ENCODE measurements around the gene TTC23.

TTC23 gene, protein sequence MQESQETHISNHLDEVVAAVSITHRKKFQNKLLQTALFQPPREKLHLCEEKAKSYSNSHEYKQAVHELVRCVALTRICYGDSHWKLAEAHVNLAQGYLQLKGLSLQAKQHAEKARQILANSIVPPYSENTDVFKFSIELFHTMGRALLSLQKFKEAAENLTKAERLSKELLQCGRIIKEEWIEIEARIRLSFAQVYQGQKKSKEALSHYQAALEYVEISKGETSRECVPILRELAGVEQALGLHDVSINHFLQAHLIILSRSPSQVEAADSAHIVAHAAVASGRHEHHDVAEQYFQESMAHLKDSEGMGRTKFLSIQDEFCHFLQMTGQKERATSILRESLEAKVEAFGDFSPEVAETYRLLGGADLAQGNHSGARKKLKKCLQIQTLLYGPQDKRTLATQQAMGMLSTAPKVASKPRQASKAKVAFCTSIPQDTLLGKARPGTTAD

DNA sequence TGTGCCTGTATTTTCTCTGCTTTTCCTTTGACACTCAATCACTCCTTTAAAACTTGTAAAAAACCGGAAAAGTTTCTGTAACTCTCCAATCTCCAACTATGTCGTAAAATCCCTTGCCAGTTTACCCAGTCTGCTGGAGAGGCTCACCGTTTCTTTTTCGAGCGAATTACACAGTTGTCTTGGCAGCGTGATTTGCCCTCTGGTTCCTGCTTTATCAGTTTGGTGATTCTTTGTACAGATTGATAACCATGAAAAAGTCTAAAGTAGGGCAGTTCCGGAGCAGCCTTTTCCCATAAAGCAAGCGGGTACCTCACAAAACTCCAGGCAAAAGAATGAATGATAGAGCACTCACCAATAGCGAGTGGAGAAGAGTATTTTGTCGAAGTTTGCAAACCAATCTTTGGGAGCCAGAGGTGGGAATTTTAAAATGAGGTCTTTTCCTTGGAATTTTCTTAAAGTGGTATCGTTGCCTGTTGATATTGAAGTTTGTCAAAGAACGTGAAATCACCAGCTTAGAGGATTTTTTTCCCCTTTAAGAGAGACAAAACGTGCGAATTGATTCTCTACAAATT is at the start of gene TTC23:
Gene TTC23 (minus strand): TSS at position 312 of the 572 bp plus-strand sequence. CDS start 20,869 bp downstream, outside the sequence.
- DNase-seq = no peak

DNA sequence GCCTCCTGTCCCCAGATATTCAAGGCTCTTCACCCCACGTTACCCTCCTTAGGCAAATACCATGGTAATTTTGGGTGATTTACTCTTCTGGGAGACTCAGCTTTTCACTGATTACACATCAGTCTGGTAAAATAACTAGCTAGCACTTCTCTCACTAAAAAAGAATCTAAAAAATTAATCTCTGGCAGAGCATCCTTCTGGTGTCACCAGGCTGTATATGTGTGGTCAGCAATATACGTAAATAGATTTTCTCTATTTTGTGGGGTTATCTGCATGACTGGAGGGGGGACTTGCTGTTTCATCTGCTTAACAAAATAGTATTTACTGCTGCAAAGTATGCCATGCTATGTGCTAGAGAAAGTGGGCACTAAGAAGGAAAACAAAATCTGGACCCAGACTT is 47.0 kb upstream of the TTC23 start:
- no peak for DNase-seq

DNA sequence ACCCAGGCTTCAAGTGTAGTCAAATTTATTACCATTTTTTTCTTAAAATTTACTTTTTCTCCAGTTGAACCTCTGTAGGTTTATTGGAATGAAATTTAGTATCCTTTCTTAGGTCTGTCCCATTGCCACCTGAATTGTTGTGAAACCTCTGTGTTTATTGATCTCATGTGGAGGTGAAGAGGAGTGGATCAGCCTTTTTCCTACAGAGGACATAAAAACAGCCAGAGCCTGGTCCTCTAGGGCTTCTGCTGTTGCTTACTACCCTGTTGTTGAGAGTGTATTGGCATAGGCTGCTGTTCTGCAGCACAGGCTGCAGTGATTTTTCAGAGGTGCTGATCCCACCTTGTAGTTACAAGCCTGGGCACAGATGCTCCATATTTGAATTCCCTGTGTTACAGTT is 46.5 kb upstream of the TTC23 start:
- DNase-seq = no peak

DNA sequence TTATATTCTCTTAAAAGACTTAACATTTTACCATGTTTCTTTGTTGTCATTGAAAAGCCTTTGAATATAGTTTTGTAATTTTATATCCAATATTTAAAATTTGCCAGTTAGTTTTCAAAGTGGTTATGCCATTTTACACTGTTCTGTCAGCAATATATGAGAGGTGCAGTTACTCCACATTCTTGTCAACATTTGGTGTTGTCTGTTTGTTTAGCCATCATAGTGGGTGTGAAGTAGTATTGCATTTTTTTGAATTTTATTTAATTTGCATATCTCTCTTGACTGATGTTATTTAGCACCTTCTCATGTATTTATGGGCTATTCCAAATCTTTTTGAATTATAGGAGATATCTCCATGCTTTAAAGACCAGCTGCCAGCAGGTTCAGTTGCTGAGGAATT is 42.3 kb upstream of the TTC23 start:
- no peak for DNase-seq

DNA sequence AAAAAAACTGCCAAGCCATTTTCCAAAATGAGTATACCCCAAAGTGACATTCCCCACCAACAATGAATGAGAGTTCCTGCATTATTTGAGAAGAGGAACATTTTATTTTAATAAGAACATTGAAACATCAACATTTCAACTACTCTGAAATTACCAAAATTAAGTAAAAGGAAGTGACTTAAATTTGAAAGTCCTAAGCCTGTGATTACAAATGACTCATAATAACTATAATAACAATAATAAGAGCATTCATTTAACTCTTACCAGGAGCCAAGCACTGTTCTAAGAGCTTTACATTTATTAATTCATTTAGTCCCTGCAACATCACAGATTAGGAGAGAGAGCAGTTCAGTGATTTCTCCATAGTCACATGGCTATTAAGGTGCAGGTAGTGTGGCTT is 34.3 kb upstream of the TTC23 start:
- DNase-seq = no peak

DNA sequence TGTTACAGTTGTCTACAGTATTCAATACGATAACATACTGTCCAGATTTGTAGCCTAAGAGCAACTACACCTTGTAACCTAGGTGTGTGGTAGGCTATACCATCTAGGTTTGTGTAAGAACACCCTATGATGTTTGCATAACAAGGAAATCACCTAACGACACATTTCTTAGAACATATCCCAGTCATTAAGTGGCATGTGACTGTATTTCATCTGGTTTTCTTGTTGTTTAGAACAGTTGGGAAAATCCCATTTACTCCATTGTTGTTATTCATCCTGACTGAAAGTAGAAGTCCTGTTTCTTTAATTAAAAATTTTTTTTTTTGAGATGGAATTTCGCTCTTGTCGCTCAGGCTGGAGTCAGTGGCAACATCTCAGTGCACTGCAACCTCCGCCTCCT is 33.2 kb upstream of the TTC23 start:
- DNase-seq = no peak

DNA sequence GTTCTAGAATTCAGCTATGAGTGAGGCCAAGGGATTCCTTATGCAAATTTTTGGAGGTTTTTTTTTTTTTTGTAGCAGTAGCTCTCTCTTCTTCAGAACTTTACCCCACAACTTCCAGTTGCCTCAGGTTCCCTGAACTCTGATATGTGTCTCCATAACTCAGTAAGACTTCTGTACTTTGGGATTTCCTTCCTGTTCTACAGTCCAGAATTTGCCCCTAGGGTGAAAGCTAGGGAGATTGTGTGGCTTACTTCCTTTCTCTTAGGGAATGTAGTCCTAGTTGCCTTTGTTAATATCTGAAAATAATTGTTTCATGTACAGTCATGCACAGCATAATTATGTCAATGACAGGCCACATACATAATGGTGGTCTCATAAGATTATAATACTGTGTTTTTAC is 32.7 kb upstream of the TTC23 start:
- no peak for DNase-seq

DNA sequence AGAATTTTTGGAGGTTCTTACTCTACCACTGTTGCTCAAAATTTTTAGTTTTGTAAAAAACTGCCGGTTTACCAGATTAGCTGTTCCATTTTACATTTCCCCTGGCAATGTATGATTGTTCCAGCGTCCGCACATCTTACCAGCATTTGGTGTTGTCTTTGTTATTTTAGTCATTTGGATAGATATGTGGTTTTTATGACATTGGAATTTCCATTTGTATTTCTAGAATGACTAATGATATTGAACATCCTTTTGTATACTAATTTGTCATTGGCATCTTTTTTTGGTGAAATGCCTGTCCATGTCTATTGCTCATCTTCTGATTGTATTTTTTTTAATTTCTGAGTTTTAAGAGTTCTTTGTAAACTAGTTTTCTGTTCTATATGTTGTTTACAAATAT is 30.4 kb upstream of the TTC23 start:
- no peak for DNase-seq

DNA sequence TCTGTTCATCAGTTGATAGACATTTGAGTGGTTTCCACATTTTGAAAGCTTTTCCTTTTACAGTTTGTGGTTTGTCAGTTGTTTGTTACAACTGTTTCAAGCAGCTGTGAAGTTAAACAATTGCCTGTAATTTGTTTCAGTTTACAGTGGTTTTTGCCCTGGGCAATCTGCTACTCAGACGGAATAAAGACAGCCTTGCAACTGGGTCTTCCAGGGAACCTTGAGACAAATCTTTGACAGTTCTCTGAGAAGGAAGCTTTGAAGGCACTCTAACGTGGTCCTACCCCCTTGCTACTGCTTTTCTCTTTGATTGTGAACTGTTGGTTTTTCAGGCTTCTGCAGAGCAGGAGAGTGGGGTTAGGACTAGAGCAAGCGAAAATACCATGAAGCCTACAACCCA is 29.9 kb upstream of the TTC23 start:
- no peak for DNase-seq

DNA sequence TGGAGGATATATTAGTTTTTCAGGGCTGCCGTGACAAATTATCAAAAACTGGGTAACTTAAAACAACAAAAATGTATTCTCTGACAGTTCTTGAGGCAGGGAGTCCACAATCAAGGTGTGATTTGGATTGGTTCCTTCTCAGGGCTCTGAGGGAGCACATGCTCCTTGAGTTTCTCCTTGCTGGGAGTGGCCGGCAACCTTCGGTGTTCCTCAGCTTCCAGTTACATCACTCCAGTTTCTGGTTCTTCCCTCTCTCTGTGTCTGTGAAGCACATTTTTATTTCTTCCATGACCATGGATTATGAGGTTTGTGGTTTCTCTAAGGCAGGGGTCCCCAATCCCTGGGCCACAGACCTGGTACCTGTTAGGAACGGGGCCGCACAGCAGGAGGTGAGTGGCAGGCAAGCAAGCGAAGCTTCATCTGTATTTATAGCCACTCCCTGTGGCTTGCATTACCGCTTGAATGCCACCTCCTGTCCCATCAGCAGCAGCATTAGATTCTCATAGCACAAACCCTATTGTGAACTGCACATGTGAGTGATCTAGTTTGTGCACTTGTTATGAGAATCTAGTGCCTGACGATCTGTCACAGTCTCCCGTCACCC is 26.2 kb upstream of the TTC23 start:
- DNase-seq = peak; percentile 6

DNA sequence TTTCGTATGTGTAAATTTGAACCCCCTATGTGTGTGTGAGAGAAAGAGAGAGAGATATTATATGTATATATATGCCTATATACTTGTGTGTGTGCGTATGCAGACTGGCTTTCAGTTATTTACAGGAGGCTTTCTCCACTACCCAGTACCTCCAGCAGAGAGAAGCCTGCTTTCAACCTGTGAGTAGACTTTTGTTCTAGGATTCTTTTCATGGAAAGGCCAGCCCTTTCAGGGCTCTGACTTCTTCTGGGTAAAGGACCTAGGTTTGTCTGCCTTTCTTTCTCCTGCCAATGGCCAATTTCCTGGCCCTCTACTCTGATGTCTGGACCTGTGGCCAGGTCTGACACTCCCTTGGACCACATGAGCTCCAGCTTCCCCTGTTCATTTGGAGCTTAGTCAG is 25.7 kb upstream of the TTC23 start:
- no peak for DNase-seq

DNA sequence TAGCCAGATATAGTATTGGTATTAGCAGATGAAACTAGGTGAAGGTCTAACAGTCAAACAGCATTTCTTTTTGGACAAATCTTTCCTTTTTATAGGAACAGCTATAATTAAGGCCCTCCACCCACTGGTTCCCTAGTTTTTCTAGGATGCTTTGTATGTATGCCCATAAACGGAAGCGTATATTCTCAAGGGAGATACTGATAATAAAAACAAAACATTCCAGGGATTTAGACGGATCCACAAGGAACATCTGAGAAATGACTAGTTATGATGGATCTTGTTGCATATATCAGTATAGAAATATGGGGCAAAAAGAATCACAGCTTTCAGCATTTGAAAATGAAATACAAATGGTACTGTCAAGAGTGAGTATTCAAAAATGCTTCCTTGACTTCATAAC is 24.4 kb upstream of the TTC23 start:
- DNase-seq = no peak

DNA sequence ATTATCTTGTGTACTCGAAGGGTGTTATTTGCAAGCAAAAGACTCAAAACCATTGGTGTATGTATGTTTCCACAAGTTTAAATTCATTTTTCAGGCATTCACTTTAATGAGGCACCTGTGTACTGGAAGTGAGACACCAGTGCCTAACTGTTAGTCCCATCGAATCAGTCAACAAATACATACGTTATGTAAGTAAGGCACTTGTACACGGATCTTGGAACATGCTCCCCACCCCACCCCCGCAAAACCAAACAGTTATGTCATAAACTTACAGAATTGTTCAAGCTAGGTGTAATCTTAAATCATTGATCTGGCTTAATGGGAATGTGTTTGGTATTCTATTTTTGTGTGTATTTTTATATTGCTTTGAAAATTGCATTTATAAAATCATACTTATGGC is 19.1 kb upstream of the TTC23 start:
- DNase-seq = no peak

DNA sequence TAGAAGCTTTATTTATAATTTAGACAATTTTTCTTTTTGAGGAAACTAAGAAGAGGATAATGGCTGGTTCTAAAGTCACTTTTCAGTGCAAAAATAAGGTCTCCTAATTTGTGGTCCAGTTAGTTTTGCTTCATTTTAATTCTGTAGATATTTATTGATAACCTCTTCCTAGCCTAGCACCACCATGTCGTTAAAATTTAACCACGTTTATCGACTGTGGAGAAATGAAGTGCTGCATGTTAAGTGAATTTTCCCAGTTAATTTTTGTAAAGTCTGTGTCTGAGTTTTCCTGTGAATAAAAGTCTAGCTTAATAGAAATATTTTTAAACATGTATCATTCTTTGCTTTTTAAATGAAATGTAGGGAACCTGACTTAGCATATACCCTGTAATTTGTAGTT is 18.6 kb upstream of the TTC23 start:
- no peak for DNase-seq

DNA sequence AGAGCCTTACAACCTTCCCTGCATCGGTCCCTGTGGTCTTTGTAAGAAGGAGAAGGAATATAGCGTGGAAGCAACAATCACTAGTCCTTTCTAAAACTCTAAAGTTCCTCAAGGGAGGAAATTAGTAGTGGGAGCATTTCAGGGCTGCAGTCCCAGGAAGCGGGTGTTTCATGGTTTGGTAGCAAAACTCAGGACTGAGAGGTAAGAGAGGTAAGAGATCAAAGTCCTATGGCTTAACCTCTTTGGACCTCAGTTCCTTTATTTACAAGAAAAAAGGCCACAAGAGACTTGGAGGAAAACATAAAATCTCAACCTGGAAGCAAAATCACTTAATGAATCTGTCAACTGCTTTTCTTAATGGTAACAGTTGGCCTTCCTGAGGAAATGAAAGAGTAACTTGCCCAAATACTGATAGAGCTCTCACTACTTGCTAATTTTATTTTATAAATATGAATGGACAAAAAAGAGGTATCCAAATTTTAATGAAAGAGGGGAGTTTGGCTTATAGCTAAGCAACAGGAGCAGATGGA is 16.2 kb upstream of the TTC23 start:
- no peak for DNase-seq

DNA sequence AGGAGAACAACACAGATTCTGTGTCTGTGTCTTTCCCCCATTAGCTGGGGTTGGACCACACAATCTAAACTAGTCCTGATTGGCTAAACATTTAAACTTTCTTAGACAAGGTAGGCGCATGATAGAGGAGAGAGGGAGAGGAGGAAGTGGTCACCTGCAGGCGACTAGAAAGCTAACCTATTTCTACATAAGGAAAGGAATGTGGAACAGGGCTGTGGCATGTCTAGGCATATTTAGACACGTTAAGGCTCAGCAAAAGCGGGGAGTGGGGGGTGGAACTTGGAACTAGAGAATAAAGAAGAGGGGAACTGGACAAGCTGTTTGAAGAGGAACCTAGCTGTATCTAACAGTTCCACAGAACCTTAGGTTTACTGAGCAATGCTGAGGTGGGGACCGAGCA is 14.7 kb upstream of the TTC23 start:
- no peak for DNase-seq

DNA sequence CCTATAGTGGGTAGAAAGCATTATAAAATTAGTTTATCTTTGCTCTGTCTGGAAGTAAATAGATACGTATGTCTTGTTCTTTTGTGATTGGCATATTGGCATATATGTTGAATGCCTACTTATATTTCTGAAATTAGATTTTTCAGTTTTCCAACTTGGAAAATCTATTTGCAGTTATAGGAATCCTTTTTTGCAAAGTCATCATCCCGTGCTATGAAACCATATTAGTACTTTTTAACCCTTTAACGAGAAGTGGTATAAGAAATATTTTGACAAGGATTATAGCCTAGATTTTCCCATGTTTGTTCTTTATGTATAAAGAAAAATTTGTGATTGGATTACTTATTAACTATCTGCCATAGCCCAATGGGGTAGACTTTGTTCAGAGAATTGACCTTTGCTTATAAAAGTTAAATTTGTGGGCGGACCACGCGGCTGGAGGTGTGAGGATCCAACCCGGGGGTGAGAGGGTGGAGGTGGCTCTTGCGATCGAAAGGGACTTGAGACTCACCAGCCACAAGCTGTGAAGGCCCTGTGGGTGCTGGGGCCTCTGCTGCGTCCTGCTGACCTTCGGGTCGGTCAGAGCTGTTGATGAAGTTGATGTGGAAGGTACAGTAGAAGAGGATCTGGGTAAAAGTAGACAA is 7.8 kb upstream of the TTC23 start:
- no peak for DNase-seq

DNA sequence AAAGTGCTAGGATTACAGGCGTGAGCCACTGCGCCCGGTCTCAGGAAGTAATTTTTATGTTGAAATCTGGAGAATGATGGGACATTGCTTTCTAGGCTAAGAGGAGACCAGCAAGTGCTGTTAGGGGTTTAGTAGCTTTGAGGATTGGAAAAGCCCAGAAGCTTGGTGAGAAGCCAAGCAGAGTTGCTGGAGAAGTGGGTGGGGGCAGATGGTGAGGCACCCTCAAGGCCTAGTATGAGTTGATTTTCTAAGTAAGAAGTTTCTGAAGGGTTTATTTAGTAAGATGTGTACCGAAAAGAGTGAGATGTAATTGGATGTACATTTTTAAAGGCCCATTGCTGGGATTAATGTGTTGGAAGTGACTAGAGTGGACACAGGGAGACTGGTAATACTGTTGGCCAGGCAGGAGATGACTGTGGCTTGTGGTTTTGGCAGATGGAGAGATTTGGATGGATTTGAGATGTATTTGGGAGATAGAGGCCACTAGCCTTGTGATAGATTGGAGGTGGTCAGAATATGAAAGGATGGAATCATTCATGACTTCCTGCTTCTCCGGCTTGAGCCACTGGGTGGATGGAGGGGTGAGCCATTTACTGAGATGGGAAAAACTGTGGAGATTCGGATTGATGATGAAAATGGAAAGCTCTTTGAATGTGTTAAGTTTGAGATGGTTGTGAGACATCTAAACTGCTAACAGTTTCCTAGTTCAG is 4.2 kb upstream of the TTC23 start:
- no peak for DNase-seq

DNA sequence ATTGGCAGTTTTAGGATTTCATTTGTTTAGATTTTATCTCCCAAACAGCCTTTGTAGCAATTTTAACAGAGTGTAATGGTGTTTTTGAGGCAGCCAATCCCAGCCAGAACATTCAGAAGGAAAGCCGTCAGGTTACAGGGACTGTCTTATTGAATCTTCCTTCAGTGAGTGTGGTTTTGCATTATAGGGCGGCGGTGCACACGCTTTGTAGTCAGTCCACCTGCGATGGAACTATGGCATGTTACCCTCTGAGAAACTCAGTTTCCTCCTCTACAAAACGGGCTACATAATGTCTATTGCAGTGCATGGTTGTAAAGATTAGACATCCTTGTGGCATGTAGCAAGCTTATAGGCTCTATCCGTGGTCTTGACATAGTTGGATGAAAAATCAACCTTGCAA is 2.9 kb upstream of the TTC23 start:
- DNase-seq = no peak

DNA sequence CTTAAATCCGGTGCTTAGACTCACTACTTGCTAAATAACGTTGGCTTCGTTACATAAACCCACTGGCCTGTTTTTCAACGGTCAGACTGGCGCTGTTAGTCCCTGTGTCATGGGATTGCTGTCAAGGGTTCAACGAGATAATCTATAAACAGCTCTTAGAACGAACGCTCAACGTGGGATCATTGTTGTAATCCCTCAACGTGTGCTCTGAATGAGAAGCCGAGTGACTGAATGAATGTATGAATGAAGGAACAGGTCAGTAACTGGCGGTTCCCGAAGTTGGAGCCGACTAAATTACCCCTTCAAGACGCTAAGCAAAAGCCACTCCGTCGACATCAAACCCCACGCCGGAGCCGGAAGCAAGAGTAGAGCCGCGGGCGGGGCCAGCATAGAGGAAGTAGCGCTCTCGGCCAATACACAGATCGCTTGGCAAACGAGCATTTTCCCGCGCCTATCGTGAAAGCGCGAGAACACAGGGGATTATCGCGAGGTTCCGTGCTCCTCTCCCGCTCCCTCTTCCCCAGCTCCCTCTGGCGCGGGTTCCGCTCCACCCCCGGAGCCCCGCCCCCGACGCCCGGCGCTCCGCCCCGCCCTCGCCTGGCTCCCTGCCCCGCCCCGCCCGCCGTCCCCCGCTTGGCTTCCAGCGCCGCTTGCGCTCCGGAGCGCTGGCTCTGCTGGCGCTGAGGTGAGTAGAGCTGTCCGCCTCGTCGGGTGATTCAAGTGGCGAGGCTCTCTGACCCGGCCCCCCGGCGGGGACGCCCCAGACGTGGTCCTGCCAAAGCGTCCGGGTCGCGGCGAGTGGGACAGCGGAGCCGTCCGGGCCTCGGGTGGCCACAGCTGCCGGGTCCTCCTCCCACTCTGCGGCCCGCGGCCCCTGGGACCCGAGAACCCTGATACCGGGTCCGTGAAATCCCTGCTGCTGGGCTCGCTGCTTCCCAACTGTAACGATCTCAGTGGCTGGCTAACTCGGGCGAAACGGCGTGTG is 1.8 kb upstream of the TTC23 start, which contains the start of gene LRRC28:
Gene LRRC28 (plus strand): TSS at position 625 of the 985 bp plus-strand sequence. CDS start 4,477 bp downstream, outside the sequence.
- DNase-seq = peak; percentile 99

DNA sequence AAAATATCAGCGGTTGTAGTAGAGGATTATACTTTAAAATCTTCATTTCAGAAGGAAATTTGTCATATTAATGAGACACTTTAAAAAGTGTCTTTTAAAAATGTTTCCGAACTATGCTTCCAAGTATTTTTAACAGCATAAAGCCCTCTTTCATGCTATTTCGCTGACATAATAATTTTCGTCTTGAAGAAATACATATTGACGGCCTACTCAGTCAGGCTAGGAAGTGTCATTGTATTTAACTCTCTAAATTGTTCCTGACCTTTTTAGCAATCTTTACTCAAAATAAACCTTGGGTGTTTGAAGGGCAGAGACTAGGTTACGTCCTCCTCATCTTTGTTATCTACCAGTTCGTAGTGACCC is 1.1 kb upstream of the TTC23 start:
- no peak for DNase-seq

DNA sequence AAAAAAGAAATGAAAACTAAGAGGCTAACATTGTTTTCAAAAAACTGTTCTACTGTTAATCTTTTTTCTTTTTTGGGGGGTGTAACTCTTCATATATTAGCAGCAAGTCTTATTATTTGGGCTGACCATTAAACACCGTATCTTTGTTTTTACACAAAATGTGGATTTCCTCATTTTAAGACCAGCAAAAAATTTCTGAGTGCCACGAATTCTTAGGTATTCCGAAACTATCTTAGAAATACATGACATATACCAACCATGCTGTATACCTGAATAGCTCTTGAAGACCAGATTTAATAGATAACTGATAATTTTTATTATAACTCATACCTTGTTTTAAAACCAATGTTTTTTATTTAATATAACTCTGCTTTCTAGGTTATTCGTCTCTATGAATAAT is 620 bp upstream of the TTC23 start:
- DNase-seq = no peak
